ENCODE measurements around the gene HAAO.

The HAAO gene

DNA sequence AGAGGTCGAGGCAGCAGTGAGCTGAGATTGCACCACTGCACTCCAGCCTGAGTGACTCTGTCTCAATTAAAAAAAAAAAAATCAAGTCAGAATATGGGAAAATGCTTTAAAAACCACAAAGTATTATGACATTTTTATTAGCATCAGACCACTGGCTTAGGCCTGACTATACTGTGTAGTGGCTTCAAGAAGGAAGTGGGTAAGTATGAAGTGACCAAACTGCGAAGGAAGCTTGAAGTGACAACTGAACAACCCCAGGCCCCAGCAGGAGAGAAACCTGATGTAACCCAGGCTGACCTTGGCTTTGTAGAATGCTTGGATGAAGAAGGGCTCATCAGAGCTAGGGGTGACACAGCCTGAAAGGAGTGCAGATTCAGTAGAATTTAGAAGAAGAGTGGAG, 21.4 kb upstream of the HAAO start:
- no peak for DNase-seq

DNA sequence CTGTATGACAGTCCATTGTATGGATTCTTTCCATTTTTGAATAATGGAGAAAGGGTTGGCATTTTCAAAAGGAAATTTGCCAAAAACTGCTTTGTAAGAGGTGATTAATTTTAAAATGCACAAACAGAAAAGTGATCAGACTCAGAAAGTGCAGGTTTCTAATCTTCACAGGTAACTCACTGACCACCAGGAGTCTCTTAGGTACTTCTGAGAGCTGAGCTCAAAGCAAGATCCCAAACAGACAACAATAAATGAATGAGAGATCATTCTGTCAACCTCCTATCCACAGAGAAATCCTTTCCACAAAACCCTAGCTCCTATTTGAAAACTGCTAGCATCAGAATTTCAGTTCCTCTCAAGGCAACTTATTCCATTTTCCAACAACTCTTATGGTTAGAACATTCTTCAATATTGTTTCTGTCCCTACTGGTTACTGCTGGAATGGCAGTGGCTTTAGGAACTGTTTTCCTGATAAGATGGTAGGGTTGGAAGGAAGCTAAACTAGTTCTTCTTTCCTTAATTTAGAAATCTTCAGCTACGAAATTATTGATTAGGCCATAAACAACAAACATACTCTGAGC, 20.6 kb upstream of the HAAO start:
- no peak for DNase-seq

DNA sequence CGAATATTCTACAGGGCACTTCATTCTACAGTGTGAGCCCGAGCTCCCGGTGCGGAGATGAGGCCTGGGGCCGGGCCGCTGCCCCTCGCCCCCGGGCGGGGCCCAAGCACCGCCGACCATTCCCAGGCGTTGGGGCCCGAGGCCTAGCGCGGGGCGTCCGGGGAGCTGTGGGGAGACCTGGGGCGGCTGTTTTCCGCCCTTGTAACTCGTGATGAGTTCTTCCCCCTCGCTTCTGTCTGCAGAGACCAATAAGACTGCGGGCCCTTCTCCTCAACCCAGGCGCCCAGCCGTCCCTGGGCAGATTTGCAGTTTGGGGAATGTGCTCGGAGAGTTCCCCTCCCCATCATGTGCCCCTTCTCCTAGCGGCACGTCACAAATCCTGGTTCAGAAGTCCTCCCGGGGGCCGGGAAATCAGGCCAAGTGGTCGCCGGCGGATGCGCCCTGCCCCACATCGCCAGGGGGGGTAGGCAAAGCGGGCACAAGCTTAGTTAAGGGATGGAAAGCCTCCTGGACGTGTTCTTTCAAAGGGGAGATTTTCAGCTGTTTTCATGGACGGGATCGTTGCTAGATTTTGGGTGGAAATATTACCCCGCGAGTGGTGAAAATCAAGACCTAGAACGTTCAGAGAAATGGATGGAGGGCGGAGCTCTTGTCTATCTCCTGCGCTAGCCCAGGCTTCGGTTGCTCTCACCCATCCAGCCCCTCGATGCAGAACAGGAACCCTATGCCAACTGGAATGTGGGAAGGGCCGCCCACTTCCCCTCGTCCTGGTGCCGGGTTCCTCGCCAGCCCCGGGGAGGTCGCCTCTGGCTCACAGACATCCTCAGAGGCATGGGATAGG, 18.8 kb upstream of the HAAO start:
- DNase-seq, result peak in 50 of 56 donors; percentile 12 to 80 (median 68)

DNA sequence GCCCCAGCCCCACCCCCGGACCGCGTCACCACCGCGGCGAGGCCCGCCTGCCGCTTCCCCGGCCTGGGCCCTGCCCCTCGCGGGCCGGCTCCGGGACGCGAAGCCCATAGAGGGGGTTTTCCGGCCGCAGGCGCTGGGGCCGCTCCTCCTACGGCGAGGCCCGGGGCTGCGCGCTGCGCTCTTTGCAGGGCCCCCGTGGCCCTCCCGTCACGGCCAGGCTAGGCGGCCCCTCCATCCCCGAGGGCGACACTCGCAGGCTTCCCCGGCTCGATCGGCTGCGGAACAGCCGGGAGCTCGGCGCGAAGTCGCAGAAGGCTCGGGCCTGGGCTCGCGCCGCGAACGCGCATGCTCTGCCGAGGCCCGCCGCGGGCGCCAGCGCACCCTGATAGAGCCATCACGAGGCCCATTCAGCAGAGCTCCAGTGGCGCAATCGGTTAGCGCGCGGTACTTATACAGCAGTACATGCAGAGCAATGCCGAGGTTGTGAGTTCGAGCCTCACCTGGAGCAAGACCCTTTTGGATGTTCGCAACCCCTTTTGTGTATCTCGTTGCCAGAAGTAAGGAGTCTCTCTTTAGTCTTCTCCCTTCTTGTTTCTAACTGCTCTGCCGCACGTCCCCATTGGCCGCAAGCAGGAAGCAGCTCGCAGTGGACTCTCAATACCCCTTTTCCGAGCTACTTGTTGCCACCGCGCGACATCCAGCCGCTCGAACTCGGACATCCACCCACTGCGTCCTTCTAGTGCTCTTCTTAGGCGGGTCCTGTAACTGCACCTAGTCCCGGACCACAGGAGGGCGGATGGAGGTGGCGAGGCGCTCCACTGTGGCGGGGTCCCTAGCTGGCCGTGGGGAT, 18.0 kb upstream of the HAAO start:
- DNase-seq, result peak in 55 of 56 donors; percentile 72 to 97 (median 92)

DNA sequence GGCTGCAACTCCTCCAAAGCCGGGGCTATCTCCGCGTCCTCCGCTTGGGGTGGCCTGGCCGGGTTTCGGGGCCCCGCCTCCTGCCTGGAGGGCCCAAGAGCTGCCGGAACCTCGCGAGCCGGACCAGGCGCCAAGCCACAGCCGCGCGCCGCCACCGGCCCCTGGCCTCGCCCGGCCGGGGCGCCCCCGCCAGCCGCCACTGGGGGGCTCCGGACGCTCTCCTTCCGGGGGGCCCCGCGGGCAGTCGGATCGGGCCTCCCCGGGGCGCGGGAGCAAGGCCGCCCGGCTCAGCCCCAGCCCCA, 17.4 kb upstream of the HAAO start:
- DNase-seq, result peak in 42 of 56 donors; percentile 51 to 93 (median 84)

DNA sequence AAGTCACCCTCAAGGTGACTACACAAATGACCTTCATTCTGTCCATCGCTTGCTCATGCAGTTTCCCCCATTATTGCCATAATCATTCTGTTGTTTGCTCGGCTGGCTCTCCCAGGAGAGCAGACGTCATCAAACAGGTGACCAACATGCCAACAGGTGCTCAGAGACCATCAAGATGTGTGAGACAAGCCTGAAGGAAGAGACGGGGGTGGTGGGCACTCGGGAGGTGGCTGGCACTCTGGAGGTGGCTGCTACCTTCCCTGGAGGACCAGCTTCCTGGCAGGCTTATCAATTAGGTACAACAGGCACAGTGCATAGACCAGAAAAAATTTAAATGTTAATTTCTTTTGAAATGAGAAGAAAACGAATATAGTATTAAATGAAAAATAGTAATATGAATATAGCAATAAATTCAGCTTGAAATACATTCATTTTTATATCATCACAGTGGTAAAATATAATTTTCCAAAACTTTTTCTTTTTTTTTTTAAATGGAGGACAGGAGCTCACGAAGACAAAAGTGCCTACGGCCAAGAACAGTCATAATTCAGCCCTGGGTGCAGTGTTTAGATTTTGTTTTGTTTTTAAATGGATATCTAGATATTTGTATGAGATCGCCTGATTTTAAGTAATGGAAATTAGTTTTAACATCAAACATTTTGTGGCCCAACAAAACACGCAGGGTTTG, 16.9 kb upstream of the HAAO start:
- DNase-seq, result no peak

DNA sequence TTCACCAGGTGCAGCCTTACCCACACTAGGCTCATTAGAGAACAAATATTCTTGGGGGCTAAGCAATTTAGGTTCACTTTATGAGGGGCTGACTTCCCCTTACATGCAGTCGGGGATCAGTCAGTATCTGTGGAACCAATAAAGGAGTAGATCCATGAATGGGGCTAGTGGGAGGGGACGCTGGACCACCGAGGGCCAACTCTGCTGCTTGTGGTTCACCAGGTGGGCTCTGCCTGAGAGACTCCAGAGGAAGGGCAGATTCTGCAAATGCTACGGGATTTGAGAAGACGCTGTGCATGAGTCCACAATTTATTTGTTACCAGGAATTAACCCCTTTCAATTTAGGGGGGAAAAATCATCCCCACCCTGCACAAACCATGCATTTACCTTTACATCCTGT, 15.9 kb upstream of the HAAO start:
- DNase-seq, result no peak

DNA sequence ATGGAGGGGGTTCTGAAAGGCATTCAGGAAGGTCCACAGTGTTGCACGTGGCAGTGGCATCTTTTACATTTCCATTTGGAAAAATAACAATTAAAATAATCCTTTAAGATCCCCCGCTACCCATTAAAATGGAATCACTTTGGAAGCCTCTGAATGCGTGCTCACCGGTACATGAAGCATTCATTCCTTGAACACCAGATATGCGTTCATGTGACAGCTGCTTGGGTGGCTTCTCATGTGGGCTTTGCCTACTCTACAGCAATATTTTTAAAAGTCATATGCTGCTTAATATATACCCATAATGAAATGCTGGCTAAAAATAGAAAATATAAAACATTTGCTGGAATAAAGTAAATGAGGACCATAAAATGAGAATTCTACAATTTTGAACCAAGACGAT, 14.4 kb upstream of the HAAO start:
- no peak for DNase-seq

DNA sequence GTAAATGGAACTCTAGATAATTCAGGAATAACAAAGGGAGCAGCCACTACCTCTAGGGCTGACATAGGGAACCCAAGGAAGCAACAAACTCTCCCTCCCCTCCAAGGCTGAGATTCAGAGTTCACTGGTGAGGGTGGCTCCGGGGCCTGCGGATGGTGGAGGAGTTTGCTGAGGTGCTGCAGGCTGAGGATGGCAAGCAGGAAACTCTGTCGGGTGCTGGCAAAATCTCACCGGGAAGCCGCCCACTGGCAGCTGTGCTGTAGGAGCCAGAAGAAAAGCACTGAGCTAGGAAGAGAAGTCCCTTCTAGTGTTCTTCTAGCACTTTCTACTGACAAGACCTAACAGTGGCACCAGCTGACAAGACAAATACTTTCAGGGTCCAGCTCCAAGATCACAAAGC, 12.5 kb upstream of the HAAO start:
- DNase-seq, result peak in 2 of 56 donors; percentile 20 to 30

DNA sequence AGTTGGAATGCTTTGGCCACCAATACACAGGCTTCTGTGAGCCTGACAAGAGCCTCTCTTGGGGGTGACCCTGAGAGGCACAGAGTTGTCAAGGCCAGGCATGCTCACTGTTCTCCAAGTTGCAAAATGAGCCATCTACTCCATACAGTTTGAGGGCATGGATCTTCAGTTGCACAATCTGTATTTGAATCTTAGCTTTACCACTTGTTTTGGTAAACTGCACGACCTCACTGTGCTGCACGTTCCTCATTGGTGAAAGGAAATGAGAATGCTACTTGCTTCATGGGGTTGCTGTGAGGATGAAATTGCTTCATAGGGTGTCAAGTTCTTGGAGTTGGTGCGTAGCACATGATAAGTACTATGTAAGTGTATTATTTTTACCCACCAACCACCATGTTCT, 12.0 kb upstream of the HAAO start:
- no peak for DNase-seq

DNA sequence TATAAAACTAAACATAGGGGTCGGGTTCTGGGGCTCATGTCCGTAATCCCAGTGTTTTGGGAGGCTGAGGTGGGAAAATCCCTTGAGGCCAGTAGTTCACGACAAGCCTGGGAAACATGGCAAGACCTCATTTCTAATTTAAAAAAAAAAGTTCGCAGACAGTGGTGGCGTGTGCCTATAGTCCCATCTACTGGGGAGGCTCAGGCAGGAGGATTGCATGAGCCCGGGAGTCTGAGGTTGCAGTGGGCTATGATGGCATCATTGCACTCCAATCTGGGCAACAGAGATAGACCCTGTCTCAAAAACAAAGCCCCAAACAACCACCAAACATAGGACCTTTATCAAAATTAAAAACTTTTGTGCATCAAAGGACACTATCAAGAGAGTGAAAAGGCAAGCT, 9.8 kb upstream of the HAAO start:
- DNase-seq, result no peak

DNA sequence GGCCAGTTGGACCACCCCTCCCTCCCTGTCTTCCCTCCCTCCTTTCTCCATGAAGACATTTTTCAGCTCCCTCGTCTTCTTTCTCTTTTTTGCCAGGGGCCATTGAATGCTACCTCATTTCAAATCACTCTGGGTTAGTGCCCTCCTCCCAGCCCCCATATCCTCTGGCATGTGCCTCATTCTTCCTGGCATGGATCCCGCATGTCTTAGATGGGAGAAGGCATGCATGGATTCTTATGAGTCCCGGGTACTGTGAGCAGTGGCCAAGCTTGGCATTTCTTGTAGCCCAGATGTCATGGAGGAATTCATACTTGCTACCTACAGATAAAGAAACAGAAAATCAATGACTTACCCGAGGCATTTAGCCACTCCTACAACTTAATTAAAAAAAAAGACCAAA, 9.0 kb upstream of the HAAO start:
- no peak for DNase-seq

DNA sequence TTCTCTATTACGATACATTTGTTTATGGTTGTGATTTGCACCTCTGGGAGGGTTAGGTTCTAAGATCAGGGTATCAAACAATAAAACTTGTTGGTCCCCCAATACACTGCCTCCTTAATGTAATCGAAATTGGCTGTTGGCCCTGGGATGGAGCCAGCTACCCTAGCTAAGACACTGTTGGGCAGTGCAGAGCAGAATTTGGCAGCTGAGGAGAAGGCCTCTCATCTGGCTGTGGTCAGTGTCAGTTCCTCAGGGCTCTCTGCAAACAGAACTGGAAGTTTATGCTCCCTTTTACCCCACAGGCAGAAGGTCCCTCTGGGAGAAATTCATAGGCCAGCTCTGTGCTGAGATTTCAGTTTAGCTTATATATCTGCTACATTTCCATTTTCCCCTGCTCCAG, 8.6 kb upstream of the HAAO start:
- DNase-seq, result no peak

DNA sequence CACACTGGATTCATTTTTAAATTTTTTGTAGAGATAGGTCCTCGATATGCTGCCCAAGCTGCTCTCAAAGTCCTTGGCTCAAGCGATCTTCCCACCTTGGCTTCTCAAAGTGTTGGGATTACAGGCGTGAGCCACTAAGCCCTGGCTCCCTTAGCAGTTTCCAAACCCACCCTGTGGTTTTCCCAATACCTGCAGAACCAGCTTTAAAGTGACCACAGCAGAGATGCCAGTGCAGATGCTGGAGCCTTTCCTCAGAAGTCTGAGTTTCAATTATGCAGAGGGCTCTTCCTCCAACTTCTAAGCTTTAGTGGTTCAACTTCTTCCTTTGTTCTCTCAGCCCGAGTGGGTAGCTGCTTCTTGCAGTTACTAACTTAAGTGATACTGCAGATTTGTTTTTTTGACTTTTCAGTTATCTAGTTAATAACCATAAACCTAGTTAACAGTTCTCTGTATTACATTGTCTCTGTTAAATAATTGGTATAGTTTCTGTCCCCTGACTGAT, 8.1 kb upstream of the HAAO start:
- DNase-seq, result no peak

DNA sequence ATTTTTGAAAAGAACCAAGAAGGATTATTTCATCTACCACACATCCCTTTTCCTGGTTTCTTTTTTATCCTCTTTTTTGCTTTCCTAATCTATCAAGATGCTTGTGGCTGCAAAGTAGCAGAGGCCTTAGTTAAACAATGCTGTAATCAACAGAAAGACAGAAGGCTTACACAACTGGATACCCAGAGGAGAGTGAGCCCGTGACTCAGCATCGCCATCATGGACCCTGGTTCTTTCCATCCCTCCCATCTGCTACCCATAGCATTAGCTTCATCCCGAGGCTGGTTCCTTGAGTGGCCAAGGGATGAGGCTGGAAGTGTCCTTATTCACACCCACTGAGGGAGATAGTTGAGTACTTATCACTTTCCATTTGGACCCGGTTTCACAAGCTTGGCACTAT, 7.5 kb upstream of the HAAO start:
- no peak for DNase-seq

DNA sequence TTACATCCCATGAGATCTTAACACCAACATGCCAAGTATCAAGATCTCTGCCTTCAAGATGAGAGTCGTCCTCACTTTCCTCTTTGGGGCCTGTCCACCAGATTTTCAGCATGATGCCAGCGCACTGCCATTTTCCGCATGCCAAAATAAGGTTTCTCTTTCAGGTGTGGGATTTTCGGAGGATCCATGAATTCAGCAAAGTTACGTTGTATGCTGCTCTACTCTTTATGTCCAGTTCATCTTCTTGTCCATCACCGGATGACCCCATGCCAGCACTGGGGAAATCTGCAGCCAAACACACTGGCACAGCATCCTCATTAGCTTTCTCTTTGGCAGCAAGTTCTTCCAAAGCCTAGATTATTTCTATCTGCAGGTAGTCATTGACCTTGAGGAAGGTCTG, 4.9 kb upstream of the HAAO start:
- DNase-seq, result no peak

DNA sequence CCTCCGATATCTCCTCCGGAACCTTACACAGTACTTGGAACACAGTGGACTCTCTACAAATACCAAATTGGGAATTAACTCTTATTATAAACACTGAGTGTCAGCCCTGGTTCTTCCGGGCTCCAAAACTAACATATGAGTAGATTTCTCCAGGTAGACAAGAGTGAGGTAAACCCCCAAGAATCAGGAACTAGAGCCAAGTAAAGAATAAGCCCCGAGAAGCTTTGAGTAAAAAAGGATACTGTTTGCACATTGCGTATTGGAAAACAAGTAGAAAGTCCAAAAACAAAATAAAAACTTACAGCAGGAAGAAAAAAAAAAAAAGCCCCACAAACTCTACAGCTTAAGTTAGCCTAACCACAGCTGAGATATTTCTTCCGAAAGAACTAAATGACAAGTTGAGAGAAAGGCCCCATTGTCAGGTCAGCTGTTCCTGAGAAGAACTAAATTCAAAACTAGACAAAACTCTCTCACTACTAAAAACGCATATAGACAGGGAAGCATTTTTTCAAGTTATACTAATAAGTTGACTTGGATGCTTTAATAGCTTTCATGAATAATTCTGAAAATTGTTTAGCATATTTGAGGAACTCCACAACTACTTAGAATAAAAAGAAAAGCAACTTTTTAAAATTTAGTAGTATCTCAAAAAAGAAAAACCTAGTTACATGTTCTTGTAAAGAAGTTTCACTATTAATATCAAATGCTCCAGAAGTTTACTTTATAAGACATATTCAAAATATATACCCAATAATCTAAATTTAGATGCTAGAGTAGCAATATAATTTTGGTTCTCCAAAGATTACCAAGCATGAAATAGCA, 4.3 kb upstream of the HAAO start:
- no peak for DNase-seq

DNA sequence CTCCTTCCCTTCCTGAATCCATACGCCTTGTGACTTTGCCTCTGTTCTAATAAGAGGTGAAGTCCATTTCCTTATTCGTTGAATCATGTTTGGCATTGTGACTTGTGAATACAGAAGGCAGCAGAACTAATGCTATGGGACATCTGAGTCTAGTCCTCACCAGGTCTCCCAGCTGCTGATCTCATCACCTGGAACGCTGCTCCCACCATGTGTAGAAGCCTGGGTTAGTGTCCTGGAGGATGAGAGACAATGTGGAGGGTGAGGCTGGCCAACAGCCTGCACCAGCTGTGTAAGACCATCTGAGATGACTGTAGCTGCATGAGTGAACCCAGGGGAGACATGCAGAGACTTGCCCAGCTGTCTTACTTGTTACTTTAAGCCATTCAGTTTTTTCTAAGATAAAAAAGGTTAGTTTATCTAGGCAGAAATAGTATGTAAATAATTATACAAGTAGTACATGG, 3.5 kb upstream of the HAAO start:
- DNase-seq, result no peak

DNA sequence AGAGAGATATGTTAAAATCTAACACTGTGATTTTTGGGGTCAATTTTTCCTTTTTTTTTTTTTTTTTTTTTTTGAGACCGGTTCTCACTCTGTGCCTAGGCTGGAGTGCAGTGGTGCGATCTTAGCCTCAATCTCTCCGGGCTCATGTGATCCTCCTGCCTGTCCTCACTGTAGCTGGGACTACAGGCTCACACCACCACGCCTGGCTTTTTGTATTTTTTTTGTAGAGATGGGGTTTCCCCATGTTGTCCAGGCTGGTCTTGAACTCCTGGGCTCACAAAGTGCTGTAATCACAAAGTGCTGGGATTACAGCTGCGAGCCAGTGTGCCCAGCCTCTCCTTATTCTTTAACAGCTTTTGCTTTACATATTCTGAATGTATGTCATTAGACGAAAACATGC, 2.9 kb upstream of the HAAO start:
- DNase-seq, result no peak

DNA sequence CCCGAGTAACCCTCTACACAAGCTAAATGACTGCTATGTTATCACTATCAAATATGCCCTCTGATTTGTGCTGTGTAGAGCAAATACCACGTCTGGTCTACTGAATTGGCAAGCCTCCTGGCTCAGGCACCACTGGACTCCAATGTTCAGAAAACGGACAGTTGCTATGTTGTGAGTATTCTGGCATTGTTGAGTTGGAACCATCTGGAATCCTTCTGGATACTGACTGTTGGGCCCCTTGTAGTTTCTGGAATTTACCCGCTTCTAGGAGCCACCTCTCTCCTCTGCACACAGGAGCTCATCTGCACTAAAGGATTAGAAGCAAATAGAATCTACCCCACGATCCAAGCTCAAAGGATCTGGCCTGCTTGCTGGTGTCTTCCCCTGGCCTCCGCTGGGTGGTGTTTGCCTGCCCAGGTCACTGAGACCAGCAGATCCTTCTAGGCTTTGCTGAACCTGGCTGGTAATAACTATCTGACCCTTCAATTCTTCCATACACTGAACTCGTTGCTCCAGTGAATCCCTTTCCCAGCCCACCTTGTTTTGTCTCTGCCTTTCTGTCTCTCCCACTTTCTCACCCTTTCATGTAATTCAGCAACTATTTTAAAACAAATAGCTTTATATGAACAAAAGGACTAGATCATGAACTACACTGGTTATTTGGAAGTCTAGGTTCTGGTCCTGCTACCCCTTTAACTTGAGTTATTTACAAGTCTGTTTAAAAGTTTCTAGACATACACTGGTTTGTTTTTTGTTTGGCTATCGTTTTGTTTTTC, 2.1 kb upstream of the HAAO start:
- DNase-seq, result no peak
